Measurements from ENCODE around the gene MAPK6.
"Not testable (repeated sequence)": the region's sequence is repeated elsewhere in the genome, so short reads cannot be mapped to it uniquely, and the experiment has no call there.

MAPK6 gene

GRCh38 chr15:52082197-52083036, 63.4 kb downstream of the MAPK6 start:
- peak; percentile 30 for DNase-seq

GRCh38 chr15:52083037-52083359, 64.0 kb downstream of the MAPK6 start:
- not testable (repeated sequence) for DNase-seq

DNA sequence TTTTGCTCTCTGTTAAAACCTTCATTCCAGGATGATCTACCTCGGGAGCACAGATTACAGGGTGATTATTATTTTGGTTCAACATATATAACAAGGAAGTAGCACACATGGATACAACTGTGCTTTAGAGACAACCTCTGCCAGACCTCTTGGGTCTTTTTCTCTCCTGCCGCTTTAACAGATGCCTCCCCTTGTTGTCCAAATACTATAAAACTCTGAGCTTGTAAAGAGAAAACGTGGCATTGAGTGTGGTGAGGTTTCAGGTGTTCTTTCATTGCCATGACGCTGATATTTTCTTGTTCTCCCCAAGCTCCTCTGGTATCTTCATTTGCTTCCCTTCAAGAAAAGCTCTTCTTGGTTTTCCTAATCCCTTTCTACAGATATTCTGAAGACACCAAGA, 64.6 kb downstream of the MAPK6 start:
- no peak for DNase-seq

GRCh38 chr15:52085299-52085698, 66.3 kb downstream of the MAPK6 start:
- DNase-seq = no peak

GRCh38 chr15:52086011-52086786, 67.2 kb downstream of the MAPK6 start:
- DNase-seq = no peak

DNA sequence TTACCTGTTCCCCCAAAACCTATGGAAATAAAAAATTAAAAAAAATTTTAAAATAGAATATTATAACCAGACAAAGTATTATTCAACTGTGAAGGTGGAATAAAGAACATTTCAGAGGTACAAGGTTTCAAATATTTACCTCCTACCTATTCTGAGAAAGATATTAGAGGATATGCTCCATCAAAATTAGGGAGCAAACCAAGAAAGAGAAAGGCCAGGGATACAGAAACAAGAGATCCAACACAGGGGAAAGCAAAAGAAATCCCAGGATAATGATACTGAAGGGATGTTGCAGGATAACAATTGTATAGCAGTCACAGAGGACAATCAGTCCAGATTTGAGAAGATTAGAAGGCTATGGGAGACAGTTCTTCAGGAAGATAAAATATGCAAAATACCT, 71.2 kb downstream of the MAPK6 start:
- no peak for DNase-seq

DNA sequence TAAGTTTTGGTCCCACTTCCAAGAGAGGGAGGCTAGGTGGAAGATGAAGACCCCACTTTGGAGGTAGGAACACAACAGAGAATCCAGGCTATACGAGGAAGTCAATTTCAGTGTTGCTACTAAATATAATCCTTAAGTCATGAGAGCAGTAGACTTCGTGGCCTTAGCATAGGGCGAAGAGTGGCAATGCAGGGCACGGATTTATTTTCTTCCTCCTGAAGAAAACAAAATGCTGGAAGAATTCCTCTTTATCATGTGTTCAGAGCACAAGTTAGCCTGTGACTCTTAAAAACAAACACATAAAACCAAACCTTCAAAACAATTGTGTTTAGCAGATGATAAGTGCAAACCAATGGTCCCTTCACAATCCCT, 74.1 kb downstream of the MAPK6 start:
- DNase-seq = no peak

DNA sequence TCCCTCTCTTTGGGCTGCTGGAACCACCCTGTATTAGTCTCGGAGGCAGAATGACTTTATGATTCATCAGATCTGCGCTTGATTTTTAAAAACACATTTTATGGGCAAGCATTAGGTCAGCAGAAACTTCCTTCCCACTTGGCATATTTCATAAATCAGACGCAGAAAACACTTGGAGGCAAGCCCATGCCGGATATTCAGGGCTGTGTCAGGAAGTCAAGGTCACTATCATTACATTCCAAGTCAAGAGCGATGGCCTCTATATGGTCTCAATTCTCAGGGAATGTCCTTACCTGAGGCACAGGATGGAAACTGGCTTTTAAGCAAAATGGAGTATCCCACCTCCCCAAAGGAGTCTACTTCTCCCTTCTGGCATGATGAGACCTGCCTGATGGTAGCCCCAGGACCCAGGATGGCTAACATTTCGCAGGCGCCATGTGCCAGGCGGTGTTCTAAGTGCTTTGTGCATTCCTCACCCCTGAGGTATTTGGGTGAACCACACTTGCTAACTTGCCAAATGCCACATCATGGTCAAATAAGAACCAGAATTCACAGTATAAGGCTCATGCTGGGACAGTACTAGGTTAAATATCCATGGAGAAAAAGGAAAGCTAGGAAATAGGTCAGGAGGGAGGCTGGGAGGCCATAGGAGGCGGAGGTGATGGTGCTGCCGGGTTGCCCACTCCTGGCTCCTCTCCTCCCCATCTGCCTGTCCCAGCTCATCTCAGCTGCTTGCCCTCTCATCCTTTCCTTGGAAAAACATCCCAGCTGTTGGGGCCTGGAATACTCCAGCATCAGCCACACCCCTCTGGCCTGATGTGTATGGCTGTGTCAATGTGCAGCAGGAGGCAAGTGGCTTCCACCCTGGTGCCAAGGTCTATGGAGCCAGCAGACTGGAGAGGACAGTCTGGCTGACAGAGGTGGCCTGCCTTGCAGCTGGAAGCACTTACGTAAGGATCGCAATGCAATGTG, 74.8 kb downstream of the MAPK6 start:
- peak; percentile 66 for DNase-seq

- no peak for DNase-seq
Observed at GRCh38 chr15:52094811-52095584, 76.0 kb downstream of the MAPK6 start.

- no peak for DNase-seq
Observed at GRCh38 chr15:52095597-52096262, 76.7 kb downstream of the MAPK6 start.

DNA sequence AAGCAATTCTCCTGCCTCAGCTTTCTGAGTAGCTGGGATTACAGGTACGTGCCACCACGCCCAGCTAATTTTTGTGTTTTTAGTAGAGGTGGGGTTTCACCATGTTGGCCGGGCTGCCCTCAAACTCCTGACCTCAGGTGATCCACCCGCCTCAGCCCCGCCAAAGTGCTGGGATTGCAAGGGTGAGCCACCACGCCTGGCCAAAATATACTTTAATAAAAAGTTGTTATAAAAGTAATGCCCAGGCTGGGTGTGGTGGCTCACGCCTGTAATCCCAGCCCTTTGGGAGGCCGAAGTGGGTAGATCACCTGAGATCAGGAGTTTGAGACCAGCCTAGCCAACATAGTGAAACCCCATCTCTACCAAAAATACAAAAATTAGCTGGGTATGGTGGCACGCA, 77.5 kb downstream of the MAPK6 start:
- DNase-seq = not testable (repeated sequence)

GRCh38 chr15:52097180-52097579, 78.2 kb downstream of the MAPK6 start:
- no peak for DNase-seq

- no peak for DNase-seq
Observed at GRCh38 chr15:52098323-52098722, 79.3 kb downstream of the MAPK6 start.

DNA sequence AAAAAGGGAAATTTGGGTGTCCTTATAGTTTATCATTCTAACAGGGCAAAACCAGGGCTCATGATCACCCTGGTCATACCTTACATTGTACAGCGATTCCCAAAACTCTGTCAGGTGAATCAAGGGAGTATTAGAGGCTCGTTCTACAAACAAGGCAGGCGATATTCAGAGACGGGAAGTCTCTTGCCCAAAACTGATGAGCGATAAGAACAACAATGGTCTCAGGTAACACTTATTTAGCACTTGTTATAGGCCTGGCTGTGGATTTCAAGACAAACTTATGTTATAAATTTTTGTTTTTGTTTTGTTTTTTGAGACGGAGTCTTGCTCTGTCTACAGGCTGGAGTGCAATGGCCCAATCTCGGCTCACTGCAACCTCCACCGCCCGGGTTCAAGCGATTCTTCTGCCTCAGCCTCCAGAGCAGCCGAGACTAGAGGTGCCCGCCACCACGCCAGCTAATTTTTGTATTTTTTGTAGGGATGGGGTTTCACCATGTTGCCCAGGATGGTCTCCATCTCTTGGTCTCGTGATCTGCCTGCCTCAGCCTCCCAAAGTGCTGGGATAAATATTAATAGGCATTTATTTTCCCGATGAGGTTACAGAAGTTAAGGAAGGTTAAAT, 80.7 kb downstream of the MAPK6 start:
- no peak for DNase-seq

- DNase-seq = peak; percentile 58
Observed at GRCh38 chr15:52100807-52101442, 81.9 kb downstream of the MAPK6 start.

DNA sequence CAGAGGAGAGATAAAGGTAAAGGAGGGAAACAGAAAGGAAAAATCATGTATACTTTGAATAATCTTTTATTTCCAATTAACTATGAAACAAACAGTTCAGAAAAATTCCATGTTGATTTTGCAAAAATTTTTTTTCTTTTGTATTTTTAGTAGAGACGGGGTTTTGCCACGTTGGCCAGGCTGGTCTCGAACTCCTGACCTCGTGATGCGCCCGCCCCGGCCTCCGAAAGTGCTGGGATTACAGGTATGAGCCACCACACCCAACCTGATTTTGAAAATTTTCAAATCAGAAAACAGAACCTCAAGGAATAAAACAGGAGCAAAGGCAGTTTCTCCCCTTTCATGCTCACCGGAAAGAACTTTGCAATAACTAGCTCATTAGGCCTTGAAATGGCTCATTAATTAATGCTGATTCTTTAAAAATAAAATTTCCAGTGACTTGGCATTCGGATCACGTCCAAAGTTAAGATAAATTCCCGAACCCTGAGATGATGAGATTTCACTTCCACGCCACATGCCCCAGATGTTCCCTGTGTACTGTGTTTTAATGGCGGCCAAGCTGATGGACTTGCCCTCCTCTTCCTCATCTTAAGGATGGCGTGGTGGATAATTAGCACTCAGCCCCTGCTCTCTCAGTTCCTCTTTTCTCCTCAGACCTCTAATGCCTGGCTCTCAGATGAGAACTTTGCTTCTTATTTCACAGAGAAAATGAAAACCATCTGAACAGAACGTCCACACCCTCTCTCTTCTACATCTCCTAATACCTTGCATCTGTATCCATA, 82.7 kb downstream of the MAPK6 start:
- DNase-seq = no peak

DNA sequence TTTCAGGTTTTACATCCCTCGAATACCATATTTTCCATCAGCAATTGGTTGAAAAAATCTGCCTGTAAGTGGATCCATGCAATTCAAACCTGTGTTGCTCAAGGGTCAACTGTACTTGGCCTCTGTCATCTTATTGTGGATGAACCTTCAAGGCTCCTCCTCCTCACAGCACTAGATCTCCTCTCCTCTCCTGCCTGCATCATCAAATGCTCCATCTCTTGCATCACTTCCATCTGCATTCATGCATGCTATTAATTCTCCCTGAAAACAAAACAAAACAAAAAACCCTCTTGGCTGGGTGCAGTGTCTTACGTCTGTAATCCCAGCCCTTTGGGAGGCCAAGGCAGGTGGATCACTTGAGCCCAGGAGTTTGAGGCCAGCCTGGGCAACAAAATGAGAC, 83.4 kb downstream of the MAPK6 start:
- no peak for DNase-seq

DNA sequence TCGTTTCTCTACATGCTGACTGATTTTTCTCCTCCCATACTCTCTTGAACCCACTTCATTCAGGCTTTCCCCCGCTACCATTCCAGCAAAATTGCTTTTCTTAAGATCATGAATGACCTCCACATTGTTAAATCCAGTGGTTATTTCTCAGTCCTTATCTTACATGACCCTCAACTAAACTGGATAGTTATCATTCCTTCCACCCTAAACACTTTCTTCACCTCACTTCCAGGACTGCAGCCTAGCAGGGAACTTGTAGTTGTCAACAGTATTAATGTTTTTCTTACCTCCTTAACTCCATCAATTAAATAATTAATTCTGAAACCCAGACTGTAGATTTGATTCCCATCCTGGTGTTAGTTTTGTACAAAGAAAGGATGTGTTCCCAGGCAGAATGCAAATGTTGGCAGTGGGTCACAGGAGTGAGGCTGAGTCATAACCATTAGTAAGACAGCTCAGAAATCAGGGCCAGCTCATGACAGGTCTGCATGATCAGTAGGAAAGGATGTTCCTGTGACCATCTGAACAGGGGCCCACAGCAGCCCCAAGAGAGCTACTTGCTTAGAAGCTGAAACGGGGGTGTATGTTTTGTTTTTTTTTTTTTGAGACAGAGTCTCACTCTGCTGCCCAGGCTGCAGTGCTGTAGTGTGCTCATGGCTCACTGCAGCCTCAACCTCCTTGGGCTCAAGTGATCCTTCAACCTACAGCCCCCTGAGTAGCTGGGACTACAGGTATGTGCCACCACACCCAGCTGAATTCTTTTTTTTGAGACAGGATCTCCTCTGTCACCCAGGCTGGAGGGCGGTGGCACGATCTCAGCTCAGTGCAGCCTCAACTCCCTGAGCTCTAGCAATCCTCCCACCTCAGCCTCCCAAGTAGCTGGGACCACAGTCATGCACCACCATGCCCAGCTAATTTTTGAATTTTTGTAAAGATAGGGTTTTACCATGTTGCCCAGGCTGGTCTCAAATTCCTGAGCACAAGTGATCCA, 84.5 kb downstream of the MAPK6 start:
- DNase-seq = peak; percentile 43
